Activated CD8-positive, alpha-beta memory T cell treated with anti-CD3 and anti-CD28 coated beads for 36 hours (primary cell): ENCODE measurements around the gene FHOD1. TPM values are rescaled to one million over a fixed set of nuclear protein-coding genes. Genes with fewer than 3 reads are reported as not detected.

Source experiments
- CTCF ChIA-PET: fragments of 350-600 bp; sonication (Branson Sonifier 250); formaldehyde crosslinking; loops from one replicate; lab custom pipeline; 2021; ENCODE audit warnings: antibody characterized with exemption; lab: Charles Lee
- POLR2A ChIA-PET: fragments of 350-600 bp; sonication (Branson Sonifier 250); formaldehyde crosslinking; loops from one replicate; lab custom pipeline; 2021; ENCODE audit warnings: antibody characterized with exemption; lab: Charles Lee
- total RNA-seq, 2 experiments: library from RNA; stranded (reverse); gene quantifications; one replicate each; pipeline ENCODE4 v1.2.3, GENCODE V29; 2021

Gene FHOD1
- total RNA-seq, 2 experiments from 2014 or later: 113 to 118 TPM

DNA sequence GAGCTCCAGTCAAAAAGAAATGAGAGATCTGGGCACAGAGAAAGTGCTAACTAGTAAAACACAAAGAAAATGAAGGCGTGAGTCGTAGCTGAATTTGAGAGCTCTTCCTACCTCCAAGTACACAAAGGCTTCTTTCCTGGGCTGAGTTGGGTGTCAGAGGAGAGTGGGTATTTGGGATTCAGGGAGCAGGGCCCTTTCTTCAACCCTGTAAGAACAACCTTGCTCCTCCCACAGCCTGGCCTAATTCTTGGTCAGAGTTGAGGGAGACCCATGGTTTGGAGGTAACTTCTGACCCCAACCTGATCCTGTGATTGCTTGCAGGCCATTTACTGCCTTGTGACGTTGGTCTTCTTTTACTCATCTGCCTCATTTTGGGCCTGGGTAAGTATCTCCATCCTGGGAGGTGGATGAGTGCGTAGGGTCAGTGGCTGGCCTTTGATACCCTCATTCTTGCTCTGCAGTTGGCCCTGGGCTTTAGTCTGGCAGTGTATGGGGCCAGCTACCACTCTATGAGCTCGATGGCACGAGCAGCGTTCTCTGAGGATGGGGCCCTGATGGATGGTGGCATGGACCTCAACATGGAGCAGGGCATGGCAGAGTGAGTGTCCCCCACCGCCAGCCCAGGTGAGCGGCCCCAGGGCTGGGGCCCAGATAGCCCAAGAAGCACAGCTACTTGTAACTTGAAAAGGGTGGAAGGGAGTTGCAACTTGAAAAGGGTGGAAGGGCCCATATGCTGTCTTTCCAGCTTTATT lies 19.1 kb downstream of the FHOD1 start:
- POLR2A ChIA-PET: interaction anchor here (0.6 to 2.3 kb wide), 6 partner anchors 9 to 663 kb away, joined by 3 to 18 read pairs (median 3); partner anchors contain the start of gene FHOD1
- CTCF ChIA-PET: interaction anchor here (0.6 to 3.4 kb wide), 3 partner anchors 17 to 216 kb away, joined by 3 to 30 read pairs (median 3); partner anchors contain the start of genes FHOD1 and SLC9A5

DNA sequence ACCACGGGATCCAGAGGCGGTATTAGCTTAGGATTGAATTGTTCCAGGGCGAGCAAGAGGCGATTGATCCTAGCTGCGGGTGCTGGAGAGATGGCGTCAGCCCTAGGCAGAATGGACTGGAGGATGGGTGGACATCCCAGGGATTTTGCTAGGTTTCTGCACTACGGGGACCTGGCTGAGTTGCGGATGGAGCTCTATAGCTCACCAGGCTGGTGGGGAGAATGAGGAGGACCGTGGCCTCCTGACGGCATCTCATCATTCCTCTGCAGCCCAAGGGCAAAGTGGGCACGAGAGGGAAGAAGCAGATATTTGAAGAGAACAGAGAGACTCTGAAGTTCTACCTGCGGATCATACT lies 19.7 kb downstream of the FHOD1 start:
- ChIA-PET CTCF (interaction anchor here (1.6 to 3.4 kb wide), 2 partner anchors 17 to 18 kb away, joined by 4 to 30 read pairs; partner anchors contain the start of genes FHOD1 and SLC9A5), POLR2A (interaction anchor here (0.6 to 2.3 kb wide), 5 partner anchors 17 to 663 kb away, joined by 3 to 18 read pairs (median 3); partner anchors contain the start of gene FHOD1)

DNA sequence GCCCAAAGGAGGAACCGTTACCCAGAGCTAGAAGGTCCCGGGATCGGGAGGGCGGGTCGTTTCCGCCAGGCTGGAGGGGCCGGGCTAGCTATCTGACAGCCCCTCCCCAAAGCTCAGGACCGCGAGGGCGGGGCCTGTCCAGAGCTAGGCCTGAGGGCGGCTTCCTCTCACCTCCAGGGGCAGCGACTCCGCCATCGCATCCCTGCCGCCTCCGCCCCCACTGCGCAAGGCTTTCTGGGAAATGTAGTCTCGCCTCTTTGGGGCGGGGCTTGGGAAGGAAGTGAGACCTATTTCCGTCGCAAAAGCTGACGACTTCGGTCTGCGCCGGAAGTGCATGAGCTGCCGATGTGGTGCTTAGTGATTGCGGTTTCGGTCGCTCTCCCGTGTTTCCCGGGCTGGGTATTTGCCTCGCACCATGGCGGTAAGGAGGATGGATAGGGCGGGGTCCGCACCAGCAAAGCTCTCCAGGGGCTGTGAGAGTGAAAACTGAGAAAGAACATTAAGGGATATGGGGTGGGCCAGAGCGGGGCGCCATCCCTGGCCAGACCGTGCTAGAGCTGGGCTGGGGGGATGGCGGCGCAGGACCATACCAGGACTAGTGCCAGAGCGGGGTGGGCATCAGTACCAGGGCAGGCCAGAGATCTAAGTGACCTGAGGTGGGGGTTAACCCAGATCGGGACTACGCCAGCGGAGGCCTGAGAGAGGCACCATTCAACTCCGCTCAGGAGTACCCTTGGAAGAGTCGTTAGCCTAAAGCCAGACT lies 20.3 kb downstream of the FHOD1 start, which contains the start of gene TMEM208:
TMEM208 (plus strand) TSS at position 327 of the 763 bp plus-strand sequence; CDS start at position 416, 89 bp downstream.
- CTCF ChIA-PET: interaction anchor here (0.8 to 3.4 kb wide), 5 partner anchors 11 to 51 kb away, joined by 3 to 30 read pairs (median 4); partner anchors contain the start of genes FHOD1 and SLC9A5
- POLR2A ChIA-PET: interaction anchor here (0.6 to 2.3 kb wide), 7 partner anchors 17 to 664 kb away, joined by 3 to 18 read pairs (median 3); partner anchors contain the start of genes FHOD1 and MATCAP1

DNA sequence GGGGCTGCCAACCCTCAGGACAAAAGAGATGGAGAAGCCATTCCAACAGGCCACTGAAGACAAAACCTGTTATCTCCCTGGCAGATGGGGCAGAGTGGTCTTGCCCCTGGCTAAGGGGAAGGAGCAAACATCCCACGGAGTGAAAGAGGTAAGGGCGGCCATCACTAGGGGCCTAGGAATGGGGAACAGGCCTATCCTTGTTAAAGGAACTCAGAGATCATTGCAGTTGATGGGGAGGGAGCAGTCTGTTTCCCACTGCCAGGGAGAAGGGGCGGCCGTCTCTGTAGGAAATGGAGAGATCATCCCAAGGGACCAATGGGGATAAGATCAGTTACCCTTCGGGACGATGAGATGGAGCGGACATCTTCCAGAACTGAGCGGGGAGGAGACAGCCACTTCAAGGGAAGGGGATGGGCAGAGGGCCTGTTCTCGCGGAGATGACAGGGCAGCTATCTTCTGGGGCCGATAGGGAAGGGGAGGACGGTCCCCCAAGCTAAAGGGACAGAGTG lies 20.9 kb downstream of the FHOD1 start:
- ChIA-PET POLR2A (interaction anchor here (0.8 to 2.3 kb wide), 5 partner anchors 17 to 213 kb away, joined by 3 to 18 read pairs (median 3); partner anchors contain the start of genes FHOD1 and MATCAP1), CTCF (interaction anchor here (0.8 to 3.4 kb wide), 5 partner anchors 12 to 52 kb away, joined by 3 to 30 read pairs (median 4); partner anchors contain the start of genes FHOD1 and SLC9A5)

DNA sequence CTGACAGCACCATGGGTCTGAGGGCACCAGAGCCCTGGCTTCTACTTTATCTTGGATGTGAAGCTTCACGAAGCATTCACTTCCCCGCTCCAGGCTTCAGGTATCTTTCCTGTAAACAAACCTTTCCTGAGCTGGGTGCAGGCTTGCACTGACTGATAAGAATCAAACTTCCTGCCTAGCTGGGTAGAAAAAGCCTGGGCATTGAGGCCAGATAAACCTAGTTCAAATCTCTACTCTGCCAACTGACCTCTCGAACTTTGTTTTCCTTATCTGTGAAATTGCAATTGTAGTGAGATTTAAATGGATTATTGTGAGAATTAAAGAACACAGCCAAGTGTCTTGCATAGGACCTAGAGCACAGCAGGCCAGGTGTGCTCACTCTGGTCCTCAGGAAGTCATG lies 23.3 kb downstream of the FHOD1 start:
- POLR2A ChIA-PET: no interaction called here
- CTCF ChIA-PET: no interaction called here

DNA sequence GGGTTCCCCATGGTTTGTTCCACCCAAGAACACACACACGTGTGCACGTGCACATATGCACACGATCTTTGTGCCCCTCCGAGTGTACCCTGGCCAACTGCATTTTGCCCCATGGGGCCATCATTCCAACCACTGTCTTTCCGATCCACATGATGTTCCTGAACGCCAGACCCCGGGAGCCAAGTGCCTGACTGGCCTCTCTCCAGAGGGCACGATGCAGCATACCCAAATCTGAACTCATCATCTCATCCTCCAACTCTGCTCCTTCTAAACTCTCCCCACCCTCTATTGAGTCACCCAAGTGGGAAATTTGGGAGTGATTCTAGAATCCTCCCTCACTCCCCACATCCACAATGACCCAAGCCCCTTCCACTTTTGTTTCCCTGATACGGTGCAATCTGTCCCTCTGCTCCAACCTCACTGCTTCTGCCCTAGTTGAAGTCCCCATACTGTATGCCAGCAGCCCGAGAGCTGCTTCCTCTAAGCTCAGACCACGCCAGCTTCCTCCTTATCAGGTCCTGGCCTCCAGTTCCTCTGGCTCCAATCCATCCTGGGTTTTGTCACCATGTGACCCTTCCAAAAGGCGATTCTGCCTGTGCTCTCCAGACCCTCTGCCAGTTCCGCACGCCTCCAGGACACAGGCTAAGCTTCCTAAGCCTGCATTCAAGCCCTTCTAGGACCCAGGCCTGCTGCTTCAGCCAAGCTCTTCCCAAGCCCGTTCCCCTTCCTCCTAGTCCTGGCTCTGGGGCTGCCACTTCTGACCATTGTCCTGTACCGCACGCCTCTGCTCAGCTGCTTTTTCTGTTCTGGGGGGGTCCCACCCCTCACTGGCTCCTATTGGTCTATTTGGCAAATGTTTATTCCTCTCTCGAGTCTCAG lies 30.4 kb downstream of the FHOD1 start:
- POLR2A ChIA-PET: no interaction called here
- CTCF ChIA-PET: interaction anchor here (1.0 kb wide), 1 partner anchor 80 kb away, joined by 7 read pairs; no protein-coding TSS in a partner anchor

DNA sequence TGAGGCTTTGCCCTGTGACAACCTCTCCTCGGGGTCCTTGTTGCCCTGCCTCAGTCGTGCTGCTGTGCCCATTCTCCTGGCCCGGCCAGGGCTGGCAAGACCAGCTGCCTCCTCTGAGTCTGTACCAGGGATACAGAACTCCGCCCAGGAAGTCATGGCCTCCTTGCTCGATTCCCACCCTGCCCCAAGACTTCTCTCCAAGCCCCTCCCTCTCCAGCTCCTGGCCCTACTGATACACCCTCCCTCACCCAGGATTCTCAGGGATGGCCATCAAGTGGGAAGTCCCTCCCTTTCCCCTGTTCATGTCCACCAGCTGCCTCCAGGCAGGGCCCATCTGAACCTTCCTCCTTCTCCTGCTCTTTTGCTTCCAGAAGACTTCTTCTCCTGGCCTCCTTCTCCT lies 31.6 kb downstream of the FHOD1 start:
- ChIA-PET POLR2A (interaction anchor here (0.6 kb wide), 1 partner anchor 1461 kb away, joined by 3 read pairs; no protein-coding TSS in a partner anchor), CTCF (no interaction called here)

DNA sequence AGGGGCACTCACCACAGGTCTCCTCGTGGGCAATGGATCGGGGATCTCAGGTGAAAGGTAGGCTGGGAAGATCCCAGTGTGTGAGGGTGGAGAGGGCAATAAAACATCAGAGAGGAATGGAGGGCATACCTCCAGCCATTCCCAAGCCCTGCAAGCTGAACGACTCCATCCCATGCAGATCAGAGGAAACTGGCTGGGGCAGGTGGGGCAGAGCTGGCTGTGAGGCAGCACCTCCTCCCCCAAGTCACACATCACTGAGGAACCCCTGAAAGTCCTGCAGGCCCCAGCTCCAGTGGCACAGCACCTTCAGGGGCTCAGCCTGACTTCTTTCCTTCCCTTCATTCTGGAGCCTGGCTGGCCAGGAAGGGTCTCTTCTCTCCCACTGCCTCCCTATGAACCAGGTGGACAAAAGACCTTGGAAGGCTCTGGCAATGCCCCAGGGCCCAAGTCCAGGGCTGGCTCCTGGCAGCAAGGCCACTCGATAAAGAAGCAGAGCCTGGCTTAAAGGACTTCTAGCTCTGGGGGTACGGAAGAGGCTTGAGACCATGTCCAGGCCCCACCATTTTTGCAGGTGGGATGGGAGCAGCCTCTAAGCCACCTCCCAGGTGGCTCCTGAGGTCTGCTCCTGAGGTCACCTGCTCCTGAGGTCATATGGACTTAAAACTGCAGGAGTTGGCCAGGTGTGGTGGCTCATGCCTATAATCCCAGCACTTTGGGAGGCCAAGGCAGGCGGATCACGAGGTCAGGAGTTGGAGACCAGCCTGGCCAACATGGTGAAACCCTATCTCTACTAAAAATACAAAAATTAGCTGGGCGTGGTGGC lies 33.9 kb downstream of the FHOD1 start:
- POLR2A ChIA-PET: no interaction called here
- CTCF ChIA-PET: no interaction called here

DNA sequence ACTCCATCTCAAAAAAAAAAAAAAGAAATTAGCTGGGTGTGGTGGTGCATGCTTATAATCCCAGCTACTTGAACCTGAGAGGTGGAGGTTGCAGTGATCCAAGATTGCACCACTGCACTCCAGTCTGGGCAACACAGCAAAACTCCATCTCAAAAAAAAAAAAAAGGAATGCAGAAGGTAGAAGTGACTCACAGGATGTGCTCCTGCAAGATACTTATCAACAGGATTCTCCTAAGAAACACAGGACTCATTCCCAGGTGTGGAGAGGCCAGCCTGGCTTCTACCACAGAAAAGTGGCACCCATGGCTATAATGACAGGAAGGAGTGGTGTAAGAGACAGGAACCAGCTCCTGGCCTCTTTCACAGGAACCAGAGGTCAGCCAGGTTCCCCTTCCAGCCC lies 34.5 kb downstream of the FHOD1 start:
- CTCF ChIA-PET: no interaction called here
- POLR2A ChIA-PET: interaction anchor here (1.1 kb wide), 1 partner anchor 20 kb away, joined by 3 read pairs; no protein-coding TSS in a partner anchor

DNA sequence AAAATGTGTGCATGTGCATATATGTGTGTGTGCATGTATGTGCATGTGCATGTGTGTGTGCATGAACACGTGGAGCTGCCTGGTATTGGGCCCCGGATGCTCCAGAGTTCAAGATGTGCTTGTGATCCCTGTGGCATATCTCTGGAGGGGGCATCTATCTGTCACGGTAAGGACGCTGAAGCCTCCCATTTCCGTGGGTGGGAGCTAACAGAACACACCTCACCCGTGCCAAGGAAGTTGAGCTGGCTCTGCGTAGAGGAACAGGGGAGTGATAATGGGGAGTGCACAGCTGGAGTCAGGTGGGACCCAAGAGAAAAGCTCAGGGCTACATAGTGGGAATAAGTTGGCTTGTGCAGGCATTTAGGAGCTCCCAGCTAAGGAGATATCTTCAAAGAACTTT lies 35.6 kb downstream of the FHOD1 start:
- ChIA-PET CTCF (no interaction called here), POLR2A (interaction anchor here (1.1 kb wide), 1 partner anchor 18 kb away, joined by 3 read pairs; no protein-coding TSS in a partner anchor)

DNA sequence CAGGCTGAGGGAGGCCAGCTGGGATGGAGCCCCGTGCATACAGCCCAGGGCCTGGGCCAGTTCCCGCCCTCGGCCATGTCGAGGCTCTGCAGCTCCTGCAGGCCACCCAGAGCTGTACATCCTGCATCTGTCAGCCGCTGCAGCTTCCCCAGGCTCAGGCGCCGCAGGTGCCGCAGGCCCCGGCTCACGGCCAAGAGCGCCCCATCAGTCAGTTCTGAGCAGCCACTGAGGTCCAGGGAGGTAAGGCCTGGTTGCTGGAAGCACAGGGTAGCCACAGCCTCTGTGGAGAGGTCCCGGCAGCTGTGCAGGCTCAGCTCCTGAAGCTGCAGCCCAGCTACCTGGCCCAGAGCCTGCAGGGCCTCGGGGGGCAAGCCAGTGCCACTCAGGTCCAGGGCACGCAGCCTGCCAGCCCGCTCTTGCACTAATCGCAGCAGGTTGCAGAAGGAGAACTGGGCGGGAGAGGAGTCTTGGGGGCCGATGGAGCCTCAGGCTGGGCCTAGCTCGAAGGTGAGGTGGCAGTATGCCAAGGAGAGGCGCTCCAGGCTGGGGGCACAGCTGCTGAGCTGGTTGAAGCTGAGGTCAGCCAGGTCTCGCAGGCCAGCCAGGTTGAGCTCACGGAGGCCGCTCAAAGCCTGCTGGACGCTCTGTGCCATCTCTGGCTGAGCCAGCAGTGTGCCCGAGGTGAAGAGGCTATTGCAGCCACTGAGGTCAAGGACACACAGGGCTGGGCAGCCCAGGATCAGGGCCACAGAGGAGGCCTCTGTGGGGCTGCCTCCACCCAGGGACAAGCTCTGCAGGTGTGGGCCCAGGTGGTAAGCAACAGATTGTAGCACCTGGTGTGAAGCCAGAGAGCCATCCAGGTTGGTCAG lies 37.0 kb downstream of the FHOD1 start:
- CTCF ChIA-PET: interaction anchor here (1.4 kb wide), 1 partner anchor 16 kb away, joined by 4 read pairs; the partner anchor contains the start of gene TMEM208
- POLR2A ChIA-PET: interaction anchor here (0.5 kb wide), 1 partner anchor 9 kb away, joined by 6 read pairs; no protein-coding TSS in a partner anchor

DNA sequence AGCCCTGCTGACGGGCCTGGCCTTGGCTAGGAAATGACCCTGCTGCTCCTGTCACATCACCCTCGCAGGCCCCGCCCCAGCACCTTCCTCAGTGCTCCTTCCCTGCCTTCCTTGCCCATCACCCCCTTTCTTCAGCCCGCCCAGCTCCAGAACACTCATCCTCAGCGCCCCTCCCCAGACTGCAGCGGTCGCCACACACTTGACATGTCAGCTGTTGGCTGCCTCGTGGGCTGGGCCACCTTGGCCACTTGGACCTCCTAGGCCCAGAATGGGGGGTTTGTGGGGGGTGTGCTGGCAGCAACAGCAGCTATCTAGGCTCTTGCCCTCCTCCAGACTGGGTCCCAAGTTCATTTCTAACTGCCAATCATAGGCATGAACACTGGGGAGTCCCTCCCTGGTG lies 37.7 kb downstream of the FHOD1 start:
- POLR2A ChIA-PET: interaction anchor here (0.7 to 0.9 kb wide), 2 partner anchors 18 to 23 kb away, joined by 3 to 4 read pairs; partner anchors contain the start of gene TMEM208
- CTCF ChIA-PET: interaction anchor here (1.4 kb wide), 1 partner anchor 17 kb away, joined by 4 read pairs; the partner anchor contains the start of gene TMEM208

DNA sequence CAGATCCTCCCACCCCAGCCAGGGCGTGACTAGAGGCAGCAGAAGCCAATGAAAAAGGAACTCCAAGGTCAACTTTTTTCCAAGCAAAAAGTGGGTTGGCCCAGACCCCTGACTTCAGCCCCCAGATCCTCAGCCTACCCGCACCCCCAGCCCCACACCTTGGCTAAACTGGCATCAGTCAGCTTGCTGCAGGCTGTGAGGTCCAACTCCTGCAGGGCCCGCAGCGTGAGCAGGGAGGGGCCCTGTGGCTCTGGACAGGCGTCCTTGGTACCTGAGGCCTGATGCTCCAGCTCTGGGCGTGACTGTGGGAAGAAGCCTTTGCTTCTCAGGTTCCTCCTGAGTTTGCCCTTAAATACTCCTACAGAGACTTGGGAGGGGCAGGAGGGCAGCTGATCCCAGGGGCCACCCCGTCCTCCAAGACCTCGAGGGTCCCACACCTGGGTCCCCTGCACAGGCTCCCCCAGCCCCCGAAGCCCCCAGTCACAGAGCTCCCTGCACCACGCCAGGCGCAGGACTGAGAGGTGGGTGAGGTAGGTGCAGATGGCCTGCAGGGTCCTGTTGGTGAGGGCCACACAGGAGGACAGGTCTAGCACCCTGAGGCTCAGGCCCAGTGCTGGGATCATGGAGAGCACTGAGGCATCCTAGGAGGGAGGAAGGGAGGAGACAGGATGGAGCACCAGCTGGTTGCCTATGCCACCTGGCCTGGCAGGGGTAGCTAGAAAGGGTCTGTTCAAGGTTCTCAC lies 39.0 kb downstream of the FHOD1 start:
- POLR2A ChIA-PET: interaction anchor here (0.7 to 1.2 kb wide), 8 partner anchors 10 to 167 kb away, joined by 3 to 7 read pairs (median 4); partner anchors contain the start of gene TMEM208
- CTCF ChIA-PET: interaction anchor here (0.6 to 1.4 kb wide), 2 partner anchors 10 to 281 kb away, joined by 3 to 7 read pairs; partner anchors contain the start of gene ELMO3

DNA sequence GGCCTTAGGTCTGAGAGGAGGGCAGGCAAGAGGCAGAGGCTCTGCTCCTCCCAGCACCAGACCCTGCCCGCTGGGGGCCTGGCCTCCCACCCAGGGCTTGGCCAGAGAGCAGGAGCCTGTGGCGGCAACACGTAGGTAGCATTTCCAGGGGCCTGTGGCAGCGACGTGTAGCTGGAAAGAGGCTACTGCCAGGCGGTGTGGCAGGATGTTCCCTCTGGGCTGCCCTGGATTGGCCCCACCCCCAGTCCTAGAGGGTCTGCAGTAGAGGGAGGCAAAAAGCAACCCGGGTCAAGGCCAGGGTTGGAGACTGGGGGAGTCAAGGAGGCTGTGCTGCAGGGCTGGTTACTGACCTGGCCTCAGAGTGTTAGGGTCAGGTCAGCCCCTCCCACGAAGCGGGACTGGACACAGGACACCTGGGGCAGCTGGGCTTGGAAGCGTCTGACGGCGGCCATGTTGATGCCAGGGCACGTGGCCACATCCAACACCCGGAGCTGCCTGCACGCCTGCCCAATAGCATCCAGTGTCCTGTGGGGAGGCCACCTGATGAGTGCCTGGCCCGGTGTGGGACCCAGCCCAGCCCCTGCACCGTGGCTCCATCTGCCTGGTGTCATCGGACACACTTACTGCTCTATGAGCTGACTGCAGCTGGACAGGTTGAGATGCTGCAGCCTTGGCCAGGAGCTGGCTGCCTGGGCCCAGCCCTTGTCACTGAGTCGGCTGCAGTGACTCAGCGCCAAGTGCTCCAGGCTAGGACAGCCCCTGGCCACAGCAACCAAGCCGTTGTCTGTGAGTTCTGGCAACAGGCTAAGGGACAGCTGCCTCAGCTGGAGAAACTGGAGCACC lies 39.8 kb downstream of the FHOD1 start:
- ChIA-PET POLR2A (interaction anchor here (0.7 to 1.1 kb wide), 4 partner anchors 9 to 79 kb away, joined by 3 to 5 read pairs (median 3); no protein-coding TSS in a partner anchor), CTCF (interaction anchor here (1.4 kb wide), 1 partner anchor 9 kb away, joined by 7 read pairs; the partner anchor contains the start of gene ELMO3)
